K562 (cell line): ENCODE results near the gene NUP205. TPM values are rescaled to one million over a fixed set of nuclear protein-coding genes. Genes with fewer than 3 reads are reported as not detected.
A peak's percentile ranks its signal among the peaks of the same experiment; 100 is the strongest.

Experiments used
- ASH1L ChIP-seq: fragments of 450-650 bp; IDR thresholded peaks from 2 replicates; pipeline ENCODE4 v1.6.1; 2018; ENCODE audit warnings: borderline replicate concordance, mild to moderate bottlenecking, low read depth; ENCODE audit not compliant: partially characterized antibody
- DEAF1 ChIP-seq: fragments of 450-650 bp; formaldehyde crosslinking; IDR thresholded peaks from 2 replicates; pipeline ENCODE4 v1.4.0; 2020; ENCODE audit warnings: mild to moderate bottlenecking, moderate library complexity
- FOXJ2 ChIP-seq: fragments of 200-800 bp; sonication (Bioruptor generic); IDR thresholded peaks from 2 replicates; pipeline ENCODE4 v1.6.1; 2016; ENCODE audit warnings: missing genetic modification characterization, missing compliant biosample characterization
- KDM2B ChIP-seq: fragments of 250-450 bp; sonication (Bioruptor Pico); IDR thresholded peaks from 2 replicates; pipeline ENCODE4 v1.8.0; 2021; ENCODE audit warnings: mild to moderate bottlenecking, moderate library complexity
- NFE2 ChIP-seq: IDR thresholded peaks from 2 replicates; pipeline ENCODE4 v1.6.1; 2014; ENCODE audit warnings: antibody characterized with exemption, low read depth
- RNF219 ChIP-seq: fragments of 250-450 bp; sonication (Bioruptor Pico); IDR thresholded peaks from 2 replicates; pipeline ENCODE4 v1.5.0; 2022; ENCODE audit warnings: mild to moderate bottlenecking
- SNAPC5 ChIP-seq: fragments of 250-450 bp; sonication (Bioruptor Pico); IDR thresholded peaks from 2 replicates; pipeline ENCODE4 v1.8.0; 2021; ENCODE audit warnings: moderate library complexity, mild to moderate bottlenecking, inconsistent platforms
- ZNF280A ChIP-seq: fragments of 450-650 bp; IDR thresholded peaks from 2 replicates; pipeline ENCODE4 v1.6.1; 2018; ENCODE audit warnings: mild to moderate bottlenecking, low read depth; ENCODE audit not compliant: partially characterized antibody
- polyA plus RNA-seq, 8 experiments: library from polyadenylated mRNA; depleted of rRNA in 4 of 8; stranded (reverse) in 5 of 8; unstranded in 3 of 8; fragments of >200 nt; fragmentation: Nextera tagmentation in 2 of 8; fragmentation: Illumina TruSeq in 1 of 8; extraction: Ambion mirVana in 2 of 8; extraction: Trizol in 1 of 8; gene quantifications; 2 replicates each; pipeline versions ENCODE4 v1.2.1 to v1.2.3, GENCODE V29; 2011 to 2014; ENCODE audit warnings: inconsistent platforms in 1 of 8, missing spikeins in 1 of 8
- total RNA-seq, 7 experiments: library from RNA; depleted of rRNA in 6 of 7; stranded (reverse); fragments of >200 nt in 6 of 7; fragmentation: Illumina TruSeq in 2 of 7; extraction: Trizol in 2 of 7; gene quantifications; 2 replicates each; pipeline versions ENCODE4 v1.2.1 to v1.2.3, GENCODE V29; 2011 to 2021; ENCODE audit warnings: low replicate concordance in 1 of 7
- TF ChIP-seq, protein P1 (sequence below): fragments of 450-650 bp; conservative IDR thresholded peaks from 2 replicates; pipeline ENCODE4 v1.6.1; 2016; ENCODE audit warnings: missing genetic modification characterization, low read depth, mild to moderate bottlenecking, control low read depth, missing compliant biosample characterization
- TF ChIP-seq, protein P2 (sequence below): sonication (generic); formaldehyde crosslinking; IDR thresholded peaks from 2 replicates; pipeline ENCODE4 v1.8.1; 2023; ENCODE audit warnings: mild to moderate bottlenecking, missing genetic modification reagents
- TF ChIP-seq, protein P3 (sequence below): sonication (generic); formaldehyde crosslinking; IDR thresholded peaks from 2 replicates; pipeline ENCODE4 v1.8.0; 2023; ENCODE audit warnings: mild to moderate bottlenecking, missing genetic modification reagents

The NUP205 gene
- total and polyA plus RNA-seq, 9 of the 15 experiments (the other 6 are each of a cell fraction or from before 2014, with no cell fraction given): 101 to 282 (median 193) TPM

DNA sequence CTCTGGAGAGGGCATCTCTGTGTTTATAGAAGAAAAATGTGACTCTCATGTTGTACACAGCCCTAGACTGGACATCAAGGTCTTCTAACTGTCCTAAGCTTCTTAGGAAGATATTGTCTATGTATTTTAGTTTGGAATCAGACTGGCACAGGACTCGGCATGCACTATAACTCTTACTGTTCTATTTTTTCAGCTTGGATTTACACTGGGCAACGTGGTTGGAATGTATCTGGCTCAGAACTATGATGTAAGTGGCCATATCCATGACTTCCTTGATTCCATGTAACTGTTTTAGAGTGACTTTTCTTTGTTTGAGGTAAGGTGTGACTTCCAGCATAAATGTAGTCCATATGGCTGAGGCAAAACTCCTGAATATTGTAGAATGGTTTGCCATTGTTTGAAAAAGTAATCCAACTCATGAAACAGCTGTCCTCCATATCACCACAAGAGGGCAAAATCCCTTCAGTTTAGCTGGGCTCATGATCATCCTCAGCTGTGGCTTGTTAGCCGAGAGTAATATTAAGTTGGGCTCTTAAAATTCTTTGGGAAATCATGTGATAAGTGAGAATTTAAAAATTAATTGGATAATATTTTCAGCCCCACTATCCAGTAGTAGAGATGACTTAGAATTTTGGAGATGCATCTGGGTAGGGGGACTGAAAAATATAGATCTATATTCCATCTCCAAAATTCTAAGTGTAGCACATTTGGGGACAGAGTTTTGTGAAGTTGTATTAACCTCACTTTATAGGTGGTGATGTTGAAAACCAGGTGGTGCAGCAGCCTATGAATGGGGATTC lies 115.0 kb downstream of the NUP205 start (continued):
- TF ChIP-seq, protein P1, sequence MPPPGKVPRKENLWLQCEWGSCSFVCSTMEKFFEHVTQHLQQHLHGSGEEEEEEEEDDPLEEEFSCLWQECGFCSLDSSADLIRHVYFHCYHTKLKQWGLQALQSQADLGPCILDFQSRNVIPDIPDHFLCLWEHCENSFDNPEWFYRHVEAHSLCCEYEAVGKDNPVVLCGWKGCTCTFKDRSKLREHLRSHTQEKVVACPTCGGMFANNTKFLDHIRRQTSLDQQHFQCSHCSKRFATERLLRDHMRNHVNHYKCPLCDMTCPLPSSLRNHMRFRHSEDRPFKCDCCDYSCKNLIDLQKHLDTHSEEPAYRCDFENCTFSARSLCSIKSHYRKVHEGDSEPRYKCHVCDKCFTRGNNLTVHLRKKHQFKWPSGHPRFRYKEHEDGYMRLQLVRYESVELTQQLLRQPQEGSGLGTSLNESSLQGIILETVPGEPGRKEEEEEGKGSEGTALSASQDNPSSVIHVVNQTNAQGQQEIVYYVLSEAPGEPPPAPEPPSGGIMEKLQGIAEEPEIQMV (tag): no peak
- TF ChIP-seq, protein P2, sequence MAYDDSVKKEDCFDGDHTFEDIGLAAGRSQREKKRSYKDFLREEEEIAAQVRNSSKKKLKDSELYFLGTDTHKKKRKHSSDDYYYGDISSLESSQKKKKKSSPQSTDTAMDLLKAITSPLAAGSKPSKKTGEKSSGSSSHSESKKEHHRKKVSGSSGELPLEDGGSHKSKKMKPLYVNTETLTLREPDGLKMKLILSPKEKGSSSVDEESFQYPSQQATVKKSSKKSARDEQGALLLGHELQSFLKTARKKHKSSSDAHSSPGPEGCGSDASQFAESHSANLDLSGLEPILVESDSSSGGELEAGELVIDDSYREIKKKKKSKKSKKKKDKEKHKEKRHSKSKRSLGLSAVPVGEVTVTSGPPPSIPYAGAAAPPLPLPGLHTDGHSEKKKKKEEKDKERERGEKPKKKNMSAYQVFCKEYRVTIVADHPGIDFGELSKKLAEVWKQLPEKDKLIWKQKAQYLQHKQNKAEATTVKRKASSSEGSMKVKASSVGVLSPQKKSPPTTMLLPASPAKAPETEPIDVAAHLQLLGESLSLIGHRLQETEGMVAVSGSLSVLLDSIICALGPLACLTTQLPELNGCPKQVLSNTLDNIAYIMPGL: no peak
- peak; percentile 67 for TF ChIP-seq DEAF1 (CRISPR knock-in tag)
- TF ChIP-seq FOXJ2: no peak
- no peak for TF ChIP-seq ZNF280A
- TF ChIP-seq NFE2: no peak
- no peak for TF ChIP-seq ASH1L
- TF ChIP-seq, protein P3, sequence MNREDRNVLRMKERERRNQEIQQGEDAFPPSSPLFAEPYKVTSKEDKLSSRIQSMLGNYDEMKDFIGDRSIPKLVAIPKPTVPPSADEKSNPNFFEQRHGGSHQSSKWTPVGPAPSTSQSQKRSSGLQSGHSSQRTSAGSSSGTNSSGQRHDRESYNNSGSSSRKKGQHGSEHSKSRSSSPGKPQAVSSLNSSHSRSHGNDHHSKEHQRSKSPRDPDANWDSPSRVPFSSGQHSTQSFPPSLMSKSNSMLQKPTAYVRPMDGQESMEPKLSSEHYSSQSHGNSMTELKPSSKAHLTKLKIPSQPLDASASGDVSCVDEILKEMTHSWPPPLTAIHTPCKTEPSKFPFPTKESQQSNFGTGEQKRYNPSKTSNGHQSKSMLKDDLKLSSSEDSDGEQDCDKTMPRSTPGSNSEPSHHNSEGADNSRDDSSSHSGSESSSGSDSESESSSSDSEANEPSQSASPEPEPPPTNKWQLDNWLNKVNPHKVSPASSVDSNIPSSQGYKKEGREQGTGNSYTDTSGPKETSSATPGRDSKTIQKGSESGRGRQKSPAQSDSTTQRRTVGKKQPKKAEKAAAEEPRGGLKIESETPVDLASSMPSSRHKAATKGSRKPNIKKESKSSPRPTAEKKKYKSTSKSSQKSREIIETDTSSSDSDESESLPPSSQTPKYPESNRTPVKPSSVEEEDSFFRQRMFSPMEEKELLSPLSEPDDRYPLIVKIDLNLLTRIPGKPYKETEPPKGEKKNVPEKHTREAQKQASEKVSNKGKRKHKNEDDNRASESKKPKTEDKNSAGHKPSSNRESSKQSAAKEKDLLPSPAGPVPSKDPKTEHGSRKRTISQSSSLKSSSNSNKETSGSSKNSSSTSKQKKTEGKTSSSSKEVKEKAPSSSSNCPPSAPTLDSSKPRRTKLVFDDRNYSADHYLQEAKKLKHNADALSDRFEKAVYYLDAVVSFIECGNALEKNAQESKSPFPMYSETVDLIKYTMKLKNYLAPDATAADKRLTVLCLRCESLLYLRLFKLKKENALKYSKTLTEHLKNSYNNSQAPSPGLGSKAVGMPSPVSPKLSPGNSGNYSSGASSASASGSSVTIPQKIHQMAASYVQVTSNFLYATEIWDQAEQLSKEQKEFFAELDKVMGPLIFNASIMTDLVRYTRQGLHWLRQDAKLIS (CRISPR knock-in tag): no peak
- TF ChIP-seq SNAPC5 (CRISPR knock-in tag): no peak
- no peak for TF ChIP-seq KDM2B
- no peak for TF ChIP-seq RNF219
